AG09309 (cell line): Measurements from ENCODE around the gene GADD45G.

Source experiments
- DNase-seq: peaks from one replicate; pipeline ENCODE4 v3.0.0-alpha.2; 2010; ENCODE audit warnings: low read depth
- H3K4me3 ChIP-seq: 2 replicates; pipeline ENCODE4 v1.5.1; 2011; ENCODE audit warnings: mild to moderate bottlenecking, low read depth, low read length, moderate library complexity; ENCODE audit not compliant: control insufficient read depth
- CTCF ChIP-seq: IDR thresholded peaks from 2 replicates; pipeline ENCODE4 v1.5.1; 2011; ENCODE audit warnings: mild to moderate bottlenecking, low read depth, low read length, inconsistent platforms; ENCODE audit not compliant: insufficient read depth, control insufficient read depth; ENCODE audit errors: missing control alignments

GADD45G gene

GRCh38 chr9:89609426-89610006, 4.7 kb downstream of the GADD45G start:
- H3K4me3 ChIP-seq = no peak overlapping the region
- no peak for TF ChIP-seq CTCF
- DNase-seq = no peak

GRCh38 chr9:89610391-89610925, 5.6 kb downstream of the GADD45G start:
- DNase-seq = no peak
- no peak overlapping the region for H3K4me3 ChIP-seq

GRCh38 chr9:89611425-89611824, 6.6 kb downstream of the GADD45G start:
- H3K4me3 ChIP-seq = no peak overlapping the region
- TF ChIP-seq CTCF = no peak
- no peak for DNase-seq

More at GRCh38 chr9:89610391-89610925, 5.6 kb downstream of the GADD45G start:
- TF ChIP-seq CTCF = no peak

GRCh38 chr9:89612566-89613278, 7.9 kb downstream of the GADD45G start:
- no peak overlapping the region for H3K4me3 ChIP-seq
- no peak for TF ChIP-seq CTCF
- no peak for DNase-seq

GRCh38 chr9:89613912-89614892, 9.4 kb downstream of the GADD45G start:
- no peak for DNase-seq
- H3K4me3 ChIP-seq = no peak overlapping the region
- TF ChIP-seq CTCF = no peak

- TF ChIP-seq CTCF = no peak
- no peak for DNase-seq
- no peak overlapping the region for H3K4me3 ChIP-seq
Observed at GRCh38 chr9:89615661-89616060, 10.8 kb downstream of the GADD45G start.
